Liver (tissue), 9 donors: Measurements from ENCODE around the gene NDC80. TPM values are rescaled to one million over a fixed set of nuclear protein-coding genes. Genes with fewer than 3 reads are reported as not detected.

Experiments
- DNase-seq: peaks from one replicate; pipeline ENCODE4 v3.0.0-alpha.2; 2017; ENCODE audit warnings: low spot score
- H3K27ac ChIP-seq, 2 donors: one replicate each; pipeline ENCODE4 v1.7.0; 2013; ENCODE audit warnings: inconsistent platforms in 2 of 2, low read length in 2 of 2, control low read depth in 1 of 2, low read depth in 1 of 2, mild to moderate bottlenecking in 1 of 2
- H3K27me3 ChIP-seq, 4 donors: one replicate each; pipeline versions ENCODE4 v1.6.1 to v1.7.0; 2013; ENCODE audit warnings: low read length in 3 of 4, inconsistent platforms in 1 of 4, mild to moderate bottlenecking in 1 of 4, moderate library complexity in 1 of 4; ENCODE audit not compliant: control insufficient read depth in 4 of 4, insufficient read depth in 4 of 4
- H3K36me3 ChIP-seq, 4 donors: one replicate each; pipeline versions ENCODE4 v1.6.1 to v1.7.0; 2013; ENCODE audit warnings: low read length in 3 of 4, mild to moderate bottlenecking in 3 of 4, low read depth in 1 of 4, moderate library complexity in 1 of 4; ENCODE audit not compliant: control insufficient read depth in 4 of 4, insufficient read depth in 3 of 4
- H3K4me1 ChIP-seq, 4 donors: one replicate each; pipeline versions ENCODE4 v1.6.1 to v1.7.0; 2013; ENCODE audit warnings: low read length in 3 of 4, mild to moderate bottlenecking in 3 of 4, moderate library complexity in 1 of 4; ENCODE audit not compliant: control insufficient read depth in 4 of 4, insufficient read depth in 4 of 4
- H3K4me3 ChIP-seq, 3 donors: one replicate each; pipeline versions ENCODE4 v1.6.1 to v1.7.0; 2013; ENCODE audit warnings: low read length in 3 of 3, control low read depth in 1 of 3, low read depth in 1 of 3, mild to moderate bottlenecking in 1 of 3
- H3K9ac ChIP-seq, 2 donors: one replicate each; pipeline ENCODE4 v1.7.0; 2013; ENCODE audit warnings: low read length in 2 of 2, mild to moderate bottlenecking in 2 of 2, moderate library complexity in 2 of 2, control low read depth in 1 of 2, low read depth in 1 of 2
- H3K9me3 ChIP-seq, 4 donors: one replicate each; pipeline versions ENCODE4 v1.6.1 to v1.7.0; 2013; ENCODE audit warnings: low read length in 3 of 4; ENCODE audit not compliant: control insufficient read depth in 4 of 4
- ATF3 ChIP-seq: IDR thresholded peaks from 2 replicates; pipeline ENCODE4 v1.6.1; 2016; ENCODE audit warnings: antibody characterized with exemption
- CTCF ChIP-seq: fragments of 150-350 bp; IDR thresholded peaks from 2 replicates; pipeline ENCODE4 v1.5.1; 2017; ENCODE audit warnings: improper control_type of control experiment, low read depth, low read length; ENCODE audit not compliant: missing input control
- EGR1 ChIP-seq, 2 donors: IDR thresholded peaks; 2 replicates each; pipeline ENCODE4 v1.6.1; 2016 to 2018; ENCODE audit warnings: antibody characterized with exemption in 2 of 2, low read depth in 2 of 2
- FOXA2 ChIP-seq: IDR thresholded peaks from 2 replicates; pipeline ENCODE4 v1.6.1; 2016; ENCODE audit warnings: antibody characterized with exemption
- GABPA ChIP-seq, 2 donors: IDR thresholded peaks in 1 of 2; conservative IDR thresholded peaks in 1 of 2; 2 replicates each; pipeline ENCODE4 v1.6.1; 2016; ENCODE audit warnings: antibody characterized with exemption in 2 of 2, mild to moderate bottlenecking in 1 of 2, moderate library complexity in 1 of 2
- HNF4A ChIP-seq, 2 donors: conservative IDR thresholded peaks; 2 replicates each; pipeline ENCODE4 v1.6.1; 2016; ENCODE audit warnings: antibody characterized with exemption in 2 of 2, mild to moderate bottlenecking in 2 of 2
- HNF4G ChIP-seq: IDR thresholded peaks from 2 replicates; pipeline ENCODE4 v1.6.1; 2016; ENCODE audit warnings: antibody characterized with exemption
- JUND ChIP-seq, 2 donors: IDR thresholded peaks; 2 replicates each; pipeline ENCODE4 v1.6.1; 2016; ENCODE audit warnings: antibody characterized with exemption in 2 of 2
- NR2F2 ChIP-seq: IDR thresholded peaks from 2 replicates; pipeline ENCODE4 v1.6.1; 2016; ENCODE audit warnings: antibody characterized with exemption
- RAD21 ChIP-seq, 2 donors: IDR thresholded peaks; 2 replicates each; pipeline ENCODE4 v1.6.1; 2016; ENCODE audit warnings: antibody characterized with exemption in 2 of 2, mild to moderate bottlenecking in 2 of 2
- REST ChIP-seq: IDR thresholded peaks from 2 replicates; pipeline ENCODE4 v1.6.1; 2016; ENCODE audit warnings: antibody characterized with exemption, mild to moderate bottlenecking
- RXRA ChIP-seq, 2 donors: IDR thresholded peaks; 2 replicates each; pipeline ENCODE4 v1.6.1; 2017 to 2018; ENCODE audit warnings: antibody characterized with exemption in 2 of 2, mild to moderate bottlenecking in 1 of 2
- SP1 ChIP-seq: IDR thresholded peaks from 2 replicates; pipeline ENCODE4 v1.6.1; 2018; ENCODE audit warnings: antibody characterized with exemption, mild to moderate bottlenecking
- TAF1 ChIP-seq: conservative IDR thresholded peaks from 2 replicates; pipeline ENCODE4 v1.6.1; 2016; ENCODE audit warnings: antibody characterized with exemption, mild to moderate bottlenecking
- YY1 ChIP-seq: IDR thresholded peaks from 2 replicates; pipeline ENCODE4 v1.6.1; 2016; ENCODE audit warnings: antibody characterized with exemption, mild to moderate bottlenecking
- ZBTB33 ChIP-seq: IDR thresholded peaks from 2 replicates; pipeline ENCODE4 v1.6.1; 2016; ENCODE audit warnings: antibody characterized with exemption
- WGBS: extraction: QIAGEN DNeasy Blood & Tissue Kit; methylation state at CpG from one replicate; pipeline ENCODE4 v1.1.7; 2013; 5-methylcytosine and 5-hydroxymethylcytosine counted together
- polyA plus RNA-seq, 2 donors: library from polyadenylated mRNA; stranded (reverse) in 1 of 2; unstranded in 1 of 2; fragments of 200-250 nt in 1 of 2; fragments of >200 nt in 1 of 2; fragmentation: Nextera tagmentation in 1 of 2; extraction: Ambion mirVana in 1 of 2; gene quantifications; one replicate each; pipeline versions ENCODE4 v1.2.1 to v1.2.3, GENCODE V29; 2013 to 2015
- total RNA-seq, 2 donors: library from RNA; depleted of rRNA; stranded (reverse); fragments of >200 nt; gene quantifications; one replicate each; pipeline ENCODE4 v1.2.3, GENCODE V29; 2014
- donor health status: healthy.
- donor health status: healthy.
- donor health status: healthy.
- donor health status: healthy.
- donor health status: healthy.

Gene NDC80
- total and polyA plus RNA-seq, 4 donors: 0.08 to 33.8 (median 1.0) TPM

- Histone ChIP-seq H3K4me3 (no peak overlapping the region), H3K36me3 (peaks cover 0 to 6% (median 2%) of the 10 kb centered on the region in 4 donors), H3K27me3 (no peaks in the 10 kb centered on the region)
These were observed 12.1 kb upstream of the NDC80 start for GRCh38 chr18:2559249-2559648.

GRCh38 chr18:2564373-2564772 is 7.0 kb upstream of the NDC80 start:
- Histone ChIP-seq H3K4me1 (no peaks in the 10 kb centered on the region), H3K4me3 (no peak overlapping the region), H3K9me3 (no peaks in the 10 kb centered on the region), H3K27ac (no peak overlapping the region), H3K27me3 (no peaks in the 10 kb centered on the region), H3K9ac (no peak overlapping the region), H3K36me3 (peaks cover 0 to 7% (median 2%) of the 10 kb centered on the region in 4 donors)
- no peak for DNase-seq
- 91% methylated on average over 1 of the region's 1 CpG for WGBS
- TF ChIP-seq NR2F2 (no peak), SP1 (no peak), HNF4G (no peak), JUND (IDR thresholded peaks at IDR 0.05) (no peak), REST (no peak), ZBTB33 (no peak), ATF3 (no peak), GABPA (IDR thresholded peaks at IDR 0.05 in 1 of 2, conservative IDR thresholded peaks at IDR 0.05 in 1 of 2) (no peak), YY1 (no peak), RXRA (IDR thresholded peaks at IDR 0.05) (no peak), HNF4A (conservative IDR thresholded peaks at IDR 0.05) (no peak), TAF1 (no peak), RAD21 (IDR thresholded peaks at IDR 0.05) (no peak), EGR1 (IDR thresholded peaks at IDR 0.05; ENCODE audit: low read depth in 2 of 2) (no peak)

More at GRCh38 chr18:2559249-2559648, 12.1 kb upstream of the NDC80 start:
- Histone ChIP-seq H3K27ac (no peak overlapping the region), H3K4me1 (no peaks in the 10 kb centered on the region), H3K9me3 (no peaks in the 10 kb centered on the region), H3K9ac (no peak overlapping the region)
- 99% methylated on average over 1 of the region's 1 CpG for WGBS
- no peak for TF ChIP-seq YY1
- no peak for TF ChIP-seq SP1
- no peak for TF ChIP-seq RAD21 (IDR thresholded peaks at IDR 0.05)
- TF ChIP-seq ATF3: no peak
- no peak for TF ChIP-seq EGR1 (IDR thresholded peaks at IDR 0.05; ENCODE audit: low read depth in 2 of 2)
- no peak for TF ChIP-seq CTCF
- TF ChIP-seq HNF4A (conservative IDR thresholded peaks at IDR 0.05): no peak
- TF ChIP-seq ZBTB33: no peak
- no peak for TF ChIP-seq RXRA (IDR thresholded peaks at IDR 0.05)
- no peak for TF ChIP-seq FOXA2
- DNase-seq: no peak
